Endodermal cell (in vitro differentiated cells): ENCODE measurements around the gene CHCHD3. TPM values are rescaled to one million over a fixed set of nuclear protein-coding genes. Genes with fewer than 3 reads are reported as not detected.

Source experiments
- DNase-seq: peaks from one replicate; pipeline ENCODE4 v3.0.0-alpha.2; 2017
- H3K27ac ChIP-seq: 2 replicates; pipeline ENCODE4 v1.5.1; 2013; ENCODE audit warnings: mild to moderate bottlenecking, low read depth, low read length, moderate library complexity
- H3K27me3 ChIP-seq: 2 replicates; pipeline ENCODE4 v1.6.1; 2013; ENCODE audit warnings: mild to moderate bottlenecking, low read length, moderate library complexity; ENCODE audit not compliant: insufficient read depth, control insufficient read depth, poor library complexity, severe bottlenecking
- H3K36me3 ChIP-seq: 2 replicates; pipeline ENCODE4 v1.7.0; 2013; ENCODE audit warnings: mild to moderate bottlenecking, low read length, moderate library complexity; ENCODE audit not compliant: control insufficient read depth, insufficient read depth
- H3K4me1 ChIP-seq: one replicate; pipeline ENCODE4 v1.7.0; 2013; ENCODE audit warnings: low read length; ENCODE audit not compliant: control insufficient read depth, insufficient read depth
- H3K4me3 ChIP-seq: 2 replicates; pipeline ENCODE4 v1.5.1; 2013; ENCODE audit warnings: mild to moderate bottlenecking, low read length, moderate library complexity
- H3K9ac ChIP-seq: 2 replicates; pipeline ENCODE4 v1.6.1; 2013; ENCODE audit warnings: mild to moderate bottlenecking, low read length, moderate library complexity; ENCODE audit not compliant: poor library complexity, severe bottlenecking; ENCODE audit errors: extremely low read depth
- H3K9me3 ChIP-seq: 2 replicates; pipeline ENCODE4 v1.6.1; 2013; ENCODE audit warnings: mild to moderate bottlenecking, low read length, moderate library complexity; ENCODE audit not compliant: control insufficient read depth
- H3K27ac Mint-ChIP-seq: 2 replicates; pipeline ENCODE4 v1.8.0; 2020; ENCODE audit warnings: mixed read lengths
- H3K27me3 Mint-ChIP-seq: 2 replicates; pipeline ENCODE4 v1.8.0; 2021; ENCODE audit warnings: mild to moderate bottlenecking, mixed read lengths; ENCODE audit not compliant: insufficient read depth
- H3K36me3 Mint-ChIP-seq: 2 replicates; pipeline ENCODE4 v1.8.0; 2020; ENCODE audit warnings: low read depth, mixed read lengths
- H3K4me1 Mint-ChIP-seq: 2 replicates; pipeline ENCODE4 v1.8.0; 2020; ENCODE audit warnings: mixed read lengths
- H3K4me3 Mint-ChIP-seq: 2 replicates; pipeline ENCODE4 v1.8.0; 2020; ENCODE audit warnings: mild to moderate bottlenecking, moderate library complexity, mixed read lengths
- H3K9me3 Mint-ChIP-seq: 2 replicates; pipeline ENCODE4 v1.8.0; 2020; ENCODE audit warnings: mild to moderate bottlenecking, mixed read lengths
- CTCF ChIP-seq: fragments of 200-600 bp; sonication (generic); conservative IDR thresholded peaks from 2 replicates; pipeline ENCODE4 v1.5.0; 2021; ENCODE audit warnings: antibody characterized with exemption, mild to moderate bottlenecking
- WGBS, 2 experiments: methylation state at CpG; one replicate each; pipeline versions ENCODE4 v1.1.5 to v1.1.7; 2013; ENCODE audit warnings: missing lambda C conversion rate in 2 of 2, mixed read lengths in 1 of 2; ENCODE audit not compliant: insufficient coverage in 1 of 2, insufficient read length in 1 of 2; 5-methylcytosine and 5-hydroxymethylcytosine counted together
- total RNA-seq, 2 donors: library from RNA; stranded (reverse); fragmentation: NEBNext Ultra II Directional in 1 of 2; extraction: Animal tissue kit (Norgen Biotek cat#: 25700) in 1 of 2; gene quantifications; 2 replicates in 1 of 2; 3 replicates in 1 of 2; pipeline ENCODE4 v1.2.1, GENCODE V29; 2021

CHCHD3 gene
- total RNA-seq, 2 donors from 2014 or later: 70.4 to 75.2 TPM

- whole genome bisulfite sequencing, 2 experiments: 98 to 100% methylated on average over 1 to 2 of the region's 2 CpGs
- Mint-ChIP-seq H3K9me3 (peaks cover 4% of the 10 kb centered on the region), H3K27me3 (no peaks in the 10 kb centered on the region), H3K4me1 (no peaks in the 10 kb centered on the region), H3K4me3 (no peak overlapping the region), H3K27ac (no peak overlapping the region), H3K36me3 (peaks cover 12% of the 10 kb centered on the region)
- no peaks in the 10 kb centered on the region for H3K9me3 ChIP-seq
- DNase-seq: no peak
- no peaks in the 10 kb centered on the region for H3K27me3 ChIP-seq
- no peak overlapping the region for H3K4me3 ChIP-seq
- H3K36me3 ChIP-seq: peaks cover 4% of the 10 kb centered on the region
- no peak overlapping the region for H3K9ac ChIP-seq
- H3K27ac ChIP-seq: no peak overlapping the region
- no peak for TF ChIP-seq CTCF
- no peaks in the 10 kb centered on the region for H3K4me1 ChIP-seq
These were observed 250.9 kb downstream of the CHCHD3 start for GRCh38 chr7:132830941-132831340.

DNA sequence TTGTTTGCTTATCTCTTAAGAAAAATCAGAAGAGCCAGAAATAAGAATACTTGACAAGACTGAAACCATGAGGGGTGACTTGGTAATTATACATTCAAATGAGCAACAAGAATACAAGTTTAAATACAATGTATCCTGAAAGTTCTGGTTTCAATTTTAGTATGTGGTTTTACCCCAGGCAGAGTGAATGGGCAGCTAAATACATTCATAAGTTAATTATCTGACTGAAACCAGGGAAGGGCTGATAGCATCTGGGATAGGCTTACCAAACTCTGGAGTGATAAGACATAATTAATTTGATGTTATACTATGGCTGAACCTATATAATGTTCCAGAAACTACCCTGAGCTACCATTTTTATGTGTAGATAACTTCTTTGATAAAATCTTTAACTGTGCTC is 253.4 kb downstream of the CHCHD3 start:
- Histone ChIP-seq H3K4me3 (no peak overlapping the region), H3K27me3 (no peaks in the 10 kb centered on the region), H3K9ac (no peak overlapping the region), H3K4me1 (no peaks in the 10 kb centered on the region), H3K27ac (no peak overlapping the region), H3K9me3 (no peaks in the 10 kb centered on the region), H3K36me3 (no peaks in the 10 kb centered on the region)
- no peak overlapping the region for H3K4me3 Mint-ChIP-seq
- H3K4me1 Mint-ChIP-seq: no peaks in the 10 kb centered on the region
- no peak overlapping the region for H3K27ac Mint-ChIP-seq
- H3K27me3 Mint-ChIP-seq: no peaks in the 10 kb centered on the region
- H3K9me3 Mint-ChIP-seq: no peaks in the 10 kb centered on the region
- DNase-seq: no peak
- TF ChIP-seq CTCF: no peak
- H3K36me3 Mint-ChIP-seq: peaks cover 3% of the 10 kb centered on the region

- H3K27me3 Mint-ChIP-seq: no peaks in the 10 kb centered on the region
- Histone ChIP-seq H3K36me3 (no peaks in the 10 kb centered on the region), H3K27me3 (no peaks in the 10 kb centered on the region), H3K4me1 (no peaks in the 10 kb centered on the region), H3K9ac (no peak overlapping the region), H3K4me3 (no peak overlapping the region), H3K27ac (no peak overlapping the region), H3K9me3 (no peaks in the 10 kb centered on the region)
- no peak for DNase-seq
- no peak overlapping the region for H3K4me3 Mint-ChIP-seq
- H3K9me3 Mint-ChIP-seq: no peaks in the 10 kb centered on the region
- peaks cover under 1% of the 10 kb centered on the region for H3K4me1 Mint-ChIP-seq
- no peak overlapping the region for H3K27ac Mint-ChIP-seq
- 94% methylated on average over 2 to 6 of the region's 6 CpGs for WGBS, 2 experiments
- no peak for TF ChIP-seq CTCF
- peaks cover 3% of the 10 kb centered on the region for H3K36me3 Mint-ChIP-seq
These were observed 255.7 kb downstream of the CHCHD3 start for GRCh38 chr7:132825932-132826835.
